Fibroblast of mammary gland (primary cell): ENCODE data around the gene RNF227.
A peak's percentile ranks its signal among the peaks of the same experiment; 100 is the strongest.

ENCODE experiments used
- DNase-seq: peaks from one replicate; pipeline ENCODE4 v3.0.0-alpha.2; 2010; ENCODE audit warnings: low read depth
- H3K4me3 ChIP-seq: 2 replicates; pipeline ENCODE4 v1.5.1; 2011; ENCODE audit warnings: low read depth, mild to moderate bottlenecking, low read length, moderate library complexity; ENCODE audit not compliant: control insufficient read depth
- CTCF ChIP-seq: conservative IDR thresholded peaks from 2 replicates; pipeline ENCODE4 v1.5.1; 2011; ENCODE audit warnings: low read depth, low read length, inconsistent platforms; ENCODE audit not compliant: control insufficient read depth, insufficient read depth

Gene RNF227

GRCh38 chr17:7903154-7904103 lies 12.7 kb downstream of the RNF227 start:
- no peak for TF ChIP-seq CTCF
- no peak for DNase-seq
- H3K4me3 ChIP-seq = no peak overlapping the region

- no peak overlapping the region for H3K4me3 ChIP-seq
- peak; percentile 66 for TF ChIP-seq CTCF
- peak; percentile 79 for DNase-seq
Observed at GRCh38 chr17:7897773-7898172, 18.3 kb downstream of the RNF227 start.

GRCh38 chr17:7897090-7897489 lies 19.0 kb downstream of the RNF227 start:
- no peak overlapping the region for H3K4me3 ChIP-seq
- no peak for DNase-seq
- no peak for TF ChIP-seq CTCF

GRCh38 chr17:7894866-7895265 lies 21.2 kb downstream of the RNF227 start:
- DNase-seq = no peak
- no peak for TF ChIP-seq CTCF
- H3K4me3 ChIP-seq = no peak overlapping the region

GRCh38 chr17:7894226-7894625 lies 21.9 kb downstream of the RNF227 start:
- no peak for TF ChIP-seq CTCF
- no peak for DNase-seq
- H3K4me3 ChIP-seq = no peak overlapping the region

GRCh38 chr17:7893187-7893880 lies 22.8 kb downstream of the RNF227 start:
- H3K4me3 ChIP-seq = no peak overlapping the region
- no peak for DNase-seq
- no peak for TF ChIP-seq CTCF
